HepG2 (cell line): ENCODE results near the gene GPS1. TPM values are rescaled to one million over a fixed set of nuclear protein-coding genes. Genes with fewer than 3 reads are reported as not detected.

ENCODE experiments used
- BRCA1 ChIP-seq: sonication (generic); formaldehyde crosslinking; IDR thresholded peaks from 2 replicates; pipeline ENCODE4 v1.4.0; 2020; ENCODE audit warnings: missing genetic modification reagents
- CBX1 ChIP-seq: IDR thresholded peaks from one replicate; pipeline ENCODE4 v1.6.1; 2016; ENCODE audit warnings: antibody characterized with exemption, low read depth
- ETV5 ChIP-seq: IDR thresholded peaks from 2 replicates; pipeline ENCODE4 v1.6.1; 2018; ENCODE audit warnings: missing biosample characterization, missing genetic modification reagents, inconsistent platforms, borderline replicate concordance
- GATAD1 ChIP-seq: IDR thresholded peaks from 2 replicates; pipeline ENCODE4 v1.6.1; 2016; ENCODE audit warnings: missing genetic modification reagents, missing compliant biosample characterization
- GPN1 ChIP-seq: sonication (generic); formaldehyde crosslinking; IDR thresholded peaks from 2 replicates; pipeline ENCODE4 v1.5.1; 2020; ENCODE audit warnings: missing genetic modification reagents, borderline replicate concordance
- MTA3 ChIP-seq: sonication (generic); formaldehyde crosslinking; IDR thresholded peaks from 2 replicates; pipeline ENCODE4 v1.4.0; 2020; ENCODE audit warnings: missing genetic modification reagents
- PAF1 ChIP-seq: IDR thresholded peaks from 2 replicates; pipeline ENCODE4 v1.6.1; 2016; ENCODE audit warnings: missing genetic modification reagents, missing compliant biosample characterization
- PREB ChIP-seq: sonication (generic); formaldehyde crosslinking; IDR thresholded peaks from 2 replicates; pipeline ENCODE4 v1.4.0; 2020; ENCODE audit warnings: missing genetic modification reagents
- SMAD1 ChIP-seq: sonication (generic); formaldehyde crosslinking; IDR thresholded peaks from 2 replicates; pipeline ENCODE4 v1.4.0; 2020; ENCODE audit warnings: missing genetic modification reagents, low read depth, mild to moderate bottlenecking, borderline replicate concordance
- SP140L ChIP-seq: sonication (generic); formaldehyde crosslinking; IDR thresholded peaks from 2 replicates; pipeline ENCODE4 v1.4.0; 2020; ENCODE audit warnings: missing genetic modification reagents, borderline replicate concordance
- SYNCRIP ChIP-seq: fragments of 200-400 bp; formaldehyde crosslinking; IDR thresholded peaks from 2 replicates; pipeline ENCODE4 v1.6.1; 2018; ENCODE audit warnings: mild to moderate bottlenecking, low read depth, low read length; ENCODE audit not compliant: insufficient read depth
- TAF15 ChIP-seq: fragments of 200-400 bp; formaldehyde crosslinking; IDR thresholded peaks from one replicate; pipeline ENCODE4 v1.6.1; 2018; ENCODE audit warnings: mild to moderate bottlenecking, low read depth, low read length; ENCODE audit not compliant: poor library complexity, severe bottlenecking
- TMF1 ChIP-seq: sonication (generic); formaldehyde crosslinking; IDR thresholded peaks from 2 replicates; pipeline ENCODE4 v1.8.1; 2022; ENCODE audit warnings: low read depth, missing genetic modification reagents
- ZBTB7A ChIP-seq: sonication (generic); formaldehyde crosslinking; IDR thresholded peaks from 2 replicates; pipeline ENCODE4 v1.8.0; 2022; ENCODE audit warnings: mild to moderate bottlenecking, missing genetic modification reagents
- ZC3H4 ChIP-seq: sonication (generic); formaldehyde crosslinking; IDR thresholded peaks from 2 replicates; pipeline ENCODE4 v1.4.0; 2020; ENCODE audit warnings: missing genetic modification reagents, borderline replicate concordance
- ZNF335 ChIP-seq: sonication (generic); formaldehyde crosslinking; IDR thresholded peaks from 2 replicates; pipeline ENCODE4 v1.4.0; 2020; ENCODE audit warnings: missing genetic modification reagents
- ZNF407 ChIP-seq: sonication (generic); formaldehyde crosslinking; IDR thresholded peaks from one replicate; pipeline ENCODE4 v1.5.1; 2020; ENCODE audit warnings: mild to moderate bottlenecking, missing genetic modification reagents; ENCODE audit errors: not compliant biosample characterization
- ZNF768 ChIP-seq: sonication (generic); formaldehyde crosslinking; IDR thresholded peaks from 2 replicates; pipeline ENCODE4 v1.4.0; 2020; ENCODE audit warnings: missing genetic modification reagents
- ZSCAN31 ChIP-seq: sonication (generic); formaldehyde crosslinking; IDR thresholded peaks from 2 replicates; pipeline ENCODE4 v1.5.0; 2020; ENCODE audit warnings: low read depth, mild to moderate bottlenecking, missing genetic modification reagents
- polyA plus RNA-seq, 8 experiments: library from polyadenylated mRNA; depleted of rRNA in 3 of 8; stranded (reverse) in 7 of 8; unstranded in 1 of 8; fragments of >200 nt; fragmentation: Illumina TruSeq in 4 of 8; extraction: Trizol in 4 of 8; gene quantifications; 2 replicates each; pipeline versions ENCODE4 v1.2.1 to v1.2.3, GENCODE V29; 2011 to 2016; ENCODE audit warnings: low read depth in 4 of 8, missing spikeins in 1 of 8, mixed read lengths in 1 of 8; ENCODE audit not compliant: insufficient read depth in 1 of 8
- total RNA-seq, 5 experiments: library from RNA; depleted of rRNA; stranded (reverse); fragments of >200 nt; fragmentation: Illumina TruSeq; extraction: Trizol; gene quantifications; 2 replicates each; pipeline ENCODE4 v1.2.3, GENCODE V29; 2016; ENCODE audit warnings: low read depth in 1 of 5
- TF ChIP-seq, protein P1 (sequence below): sonication (generic); formaldehyde crosslinking; IDR thresholded peaks from 2 replicates; pipeline ENCODE4 v1.4.0; 2020; ENCODE audit warnings: low read depth, mild to moderate bottlenecking, missing genetic modification reagents

Gene GPS1
- total and polyA plus RNA-seq, 2 of the 13 experiments (the other 11 are each of a cell fraction or from before 2014, with no cell fraction given), result 124 to 128 TPM

- TF ChIP-seq ZNF768 (CRISPR knock-in tag), result peak; percentile 62
- no peak for TF ChIP-seq CBX1
- TF ChIP-seq BRCA1 (CRISPR knock-in tag), result no peak; the same call in 1 of the 2 replicates
- 0 out of 2 replicates have a peak, but pooled peaks have one; percentile 7 for TF ChIP-seq TMF1 (CRISPR knock-in tag)
- TF ChIP-seq, protein P1, sequence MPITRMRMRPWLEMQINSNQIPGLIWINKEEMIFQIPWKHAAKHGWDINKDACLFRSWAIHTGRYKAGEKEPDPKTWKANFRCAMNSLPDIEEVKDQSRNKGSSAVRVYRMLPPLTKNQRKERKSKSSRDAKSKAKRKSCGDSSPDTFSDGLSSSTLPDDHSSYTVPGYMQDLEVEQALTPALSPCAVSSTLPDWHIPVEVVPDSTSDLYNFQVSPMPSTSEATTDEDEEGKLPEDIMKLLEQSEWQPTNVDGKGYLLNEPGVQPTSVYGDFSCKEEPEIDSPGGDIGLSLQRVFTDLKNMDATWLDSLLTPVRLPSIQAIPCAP (CRISPR knock-in tag), result no peak
- TF ChIP-seq ZNF335, result no peak
- peak; percentile 28 for TF ChIP-seq ZNF407 (CRISPR knock-in tag)
- no peak for TF ChIP-seq SP140L (CRISPR knock-in tag)
- TF ChIP-seq TAF15, result no peak
- no peak for TF ChIP-seq SMAD1
- no peak for TF ChIP-seq MTA3
- TF ChIP-seq ZC3H4 (CRISPR knock-in tag), result no peak
- TF ChIP-seq SYNCRIP, result no peak
- no peak for TF ChIP-seq ZBTB7A (CRISPR knock-in tag)
- TF ChIP-seq PAF1, result no peak; the same call in 1 of the 2 replicates
- TF ChIP-seq ETV5, result 0 out of 2 replicates have a peak, but pooled peaks have one; percentile 7
- no peak for TF ChIP-seq PREB (CRISPR knock-in tag)
- no peak for TF ChIP-seq GATAD1 (CRISPR knock-in tag)
- peak; percentile 32; the same call in 1 of the 2 replicates for TF ChIP-seq ZSCAN31 (CRISPR knock-in tag)
- TF ChIP-seq GPN1 (CRISPR knock-in tag), result no peak
Measured at GRCh38 chr17:82098939-82099763, 47.5 kb downstream of the GPS1 start (continued).
